Erythroblast (primary cell): ENCODE data around the gene RELT.

Experiments
- GATA1 ChIP-seq: IDR thresholded peaks from 2 replicates; pipeline ENCODE4 v1.6.1; 2011; ENCODE audit warnings: low read depth, mild to moderate bottlenecking, control low read depth, low read length, moderate library complexity
- POLR2A ChIP-seq: IDR thresholded peaks from 2 replicates; pipeline ENCODE4 v1.6.1; 2011; ENCODE audit warnings: mild to moderate bottlenecking, low read length

- TF ChIP-seq POLR2A (no peak), GATA1 (no peak)
Measured at GRCh38 chr11:73404048-73404447, 27.8 kb downstream of the RELT start.
